SIG-M5 (cell line): ENCODE measurements around the gene VAV1.

Source experiments
- DNase-seq: peaks from one replicate; lab custom pipeline; 2025; lab: John Stamatoyannopoulos, UW

The VAV1 gene

GRCh38 chr19:6894313-6894712 lies 121.8 kb downstream of the VAV1 start:
- no peak for DNase-seq

- DNase-seq = no peak
Observed at GRCh38 chr19:6903446-6903845, 130.9 kb downstream of the VAV1 start.

- no peak for DNase-seq
Observed at GRCh38 chr19:6906559-6907060, 134.1 kb downstream of the VAV1 start.
